ENCODE measurements around the gene YIPF6.
"Not testable (repeated sequence)": the region's sequence is repeated elsewhere in the genome, so short reads cannot be mapped to it uniquely, and the experiment has no call there.

The YIPF6 gene

GRCh38 chrX:68462197-68462596 lies 36.7 kb upstream of the YIPF6 start:
- no peak for TF ChIP-seq CTCF (IDR thresholded peaks at IDR 0.05; ENCODE audit: low read depth, low read length, missing control alignments)
- no peak for DNase-seq (ENCODE audit: low read depth)
- in situ Hi-C loops (cut with HindIII; ENCODE audit: low sequenced_read_pairs) = no loop called here
- H3K4me3 ChIP-seq (ENCODE audit: low read depth, low read length) = no peak overlapping the region

GRCh38 chrX:68462653-68463052 lies 36.2 kb upstream of the YIPF6 start:
- in situ Hi-C loops (cut with HindIII; ENCODE audit: low sequenced_read_pairs) = no loop called here
- peak; percentile 51 for TF ChIP-seq CTCF (IDR thresholded peaks at IDR 0.05; ENCODE audit: low read depth, low read length, missing control alignments)
- peak; percentile 13 for DNase-seq (ENCODE audit: low read depth)
- no peak overlapping the region for H3K4me3 ChIP-seq (ENCODE audit: low read depth, low read length)

- no peak overlapping the region for H3K4me3 ChIP-seq (ENCODE audit: low read depth, low read length)
- in situ Hi-C loops (cut with HindIII; ENCODE audit: low sequenced_read_pairs) = no loop called here
- TF ChIP-seq CTCF (IDR thresholded peaks at IDR 0.05; ENCODE audit: low read depth, low read length, missing control alignments) = no peak
- DNase-seq (ENCODE audit: low read depth) = no peak
Observed at GRCh38 chrX:68463880-68464279, 35.0 kb upstream of the YIPF6 start.

GRCh38 chrX:68464796-68465195 lies 34.1 kb upstream of the YIPF6 start:
- no peak for TF ChIP-seq CTCF (IDR thresholded peaks at IDR 0.05; ENCODE audit: low read depth, low read length, missing control alignments)
- no peak for DNase-seq (ENCODE audit: low read depth)
- in situ Hi-C loops (cut with HindIII; ENCODE audit: low sequenced_read_pairs) = no loop called here
- H3K4me3 ChIP-seq (ENCODE audit: low read depth, low read length) = no peak overlapping the region

- DNase-seq (ENCODE audit: low read depth) = no peak
- no peak for TF ChIP-seq CTCF (IDR thresholded peaks at IDR 0.05; ENCODE audit: low read depth, low read length, missing control alignments)
- in situ Hi-C loops (cut with HindIII; ENCODE audit: low sequenced_read_pairs) = no loop called here
- H3K4me3 ChIP-seq (ENCODE audit: low read depth, low read length) = no peak overlapping the region
Observed at GRCh38 chrX:68480969-68481368, 17.9 kb upstream of the YIPF6 start.

GRCh38 chrX:68486198-68486597 lies 12.7 kb upstream of the YIPF6 start:
- in situ Hi-C loops (cut with HindIII; ENCODE audit: low sequenced_read_pairs); H3K4me3 ChIP-seq (ENCODE audit: low read depth, low read length): not testable (repeated sequence)

GRCh38 chrX:68487254-68487653 lies 11.6 kb upstream of the YIPF6 start:
- TF ChIP-seq CTCF (IDR thresholded peaks at IDR 0.05; ENCODE audit: low read depth, low read length, missing control alignments) = no peak
- in situ Hi-C loops (cut with HindIII; ENCODE audit: low sequenced_read_pairs) = no loop called here
- DNase-seq (ENCODE audit: low read depth) = no peak
- no peak overlapping the region for H3K4me3 ChIP-seq (ENCODE audit: low read depth, low read length)

More at GRCh38 chrX:68486198-68486597, 12.7 kb upstream of the YIPF6 start:
- not testable (repeated sequence) for DNase-seq (ENCODE audit: low read depth)
